ENCODE data around the gene OTOL1. TPM values are rescaled to one million over a fixed set of nuclear protein-coding genes. Genes with fewer than 3 reads are reported as not detected.

OTOL1 gene
- total and polyA plus RNA-seq, 8 donors: not detected

- Histone ChIP-seq H3K9me3 (no peaks in the 10 kb centered on the region), H3K27ac (no peak overlapping the region), H3K4me1 (no peaks in the 10 kb centered on the region), H3K4me3 (no peak overlapping the region), H3K36me3 (no peaks in the 10 kb centered on the region), H3K27me3 (no peaks in the 10 kb centered on the region)
- no peak for ATAC-seq
- TF ChIP-seq CTCF (IDR thresholded peaks at IDR 0.05): no peak
- intact Hi-C loops (cut with DNase I): no loop called here
- no peak for DNase-seq
Measured at GRCh38 chr3:161531930-161532329, 35.3 kb downstream of the OTOL1 start.

- H3K4me3 ChIP-seq: no peak overlapping the region
- TF ChIP-seq CTCF (IDR thresholded peaks at IDR 0.05): no peak
- H3K9me3 ChIP-seq: no peaks in the 10 kb centered on the region
- H3K27me3 ChIP-seq: no peaks in the 10 kb centered on the region
- no peak for DNase-seq
- intact Hi-C loops (cut with DNase I): no loop called here
- no peak overlapping the region for H3K27ac ChIP-seq
- H3K36me3 ChIP-seq: no peaks in the 10 kb centered on the region
- no peak for ATAC-seq
- H3K4me1 ChIP-seq: no peaks in the 10 kb centered on the region
Measured at GRCh38 chr3:161540594-161540993, 44.0 kb downstream of the OTOL1 start.

- DNase-seq (no peak), ATAC-seq (no peak)
- Histone ChIP-seq H3K9me3 (no peaks in the 10 kb centered on the region), H3K36me3 (no peaks in the 10 kb centered on the region), H3K4me1 (no peaks in the 10 kb centered on the region), H3K4me3 (no peak overlapping the region), H3K27me3 (no peaks in the 10 kb centered on the region), H3K27ac (no peak overlapping the region)
- intact Hi-C loops (cut with DNase I): no loop called here
- no peak for TF ChIP-seq CTCF (IDR thresholded peaks at IDR 0.05)
Measured at GRCh38 chr3:161545824-161546223, 49.2 kb downstream of the OTOL1 start.

- H3K9me3 ChIP-seq: no peaks in the 10 kb centered on the region
- no peaks in the 10 kb centered on the region for H3K36me3 ChIP-seq
- ATAC-seq (peak; percentile 42), DNase-seq (peak in 2 of 4 donors; percentile 46 to 53)
- no peaks in the 10 kb centered on the region for H3K27me3 ChIP-seq
- no peak for TF ChIP-seq CTCF (IDR thresholded peaks at IDR 0.05)
- no peak overlapping the region for H3K27ac ChIP-seq
- H3K4me3 ChIP-seq: no peak overlapping the region
- H3K4me1 ChIP-seq: no peaks in the 10 kb centered on the region
- intact Hi-C loops (cut with DNase I): no loop called here
Measured at GRCh38 chr3:161548301-161548700, 51.7 kb downstream of the OTOL1 start.

- H3K36me3 ChIP-seq: no peaks in the 10 kb centered on the region
- H3K27ac ChIP-seq: no peak overlapping the region
- no peaks in the 10 kb centered on the region for H3K9me3 ChIP-seq
- ATAC-seq (no peak), DNase-seq (no peak)
- no peak for TF ChIP-seq CTCF (IDR thresholded peaks at IDR 0.05)
- intact Hi-C loops (cut with DNase I): no loop called here
- H3K4me3 ChIP-seq: no peak overlapping the region
- no peaks in the 10 kb centered on the region for H3K27me3 ChIP-seq
- H3K4me1 ChIP-seq: no peaks in the 10 kb centered on the region
Measured at GRCh38 chr3:161549261-161549660, 52.7 kb downstream of the OTOL1 start.
